Liver (tissue), 3 donors: ENCODE results near the gene PCDH10.

Experiments
- CTCF ChIP-seq: fragments of 150-350 bp; IDR thresholded peaks from 2 replicates; pipeline ENCODE4 v1.5.1; 2017; ENCODE audit warnings: improper control_type of control experiment, low read depth, low read length; ENCODE audit not compliant: missing input control
- HNF4G ChIP-seq: IDR thresholded peaks from 2 replicates; pipeline ENCODE4 v1.6.1; 2016; ENCODE audit warnings: antibody characterized with exemption
- MAX ChIP-seq: IDR thresholded peaks from 2 replicates; pipeline ENCODE4 v1.6.1; 2016; ENCODE audit warnings: antibody characterized with exemption
- YY1 ChIP-seq: IDR thresholded peaks from 2 replicates; pipeline ENCODE4 v1.6.1; 2016; ENCODE audit warnings: antibody characterized with exemption, mild to moderate bottlenecking
- donor health status: healthy.
- donor health status: healthy.

GRCh38 chr4:133186845-133187244 is 37.8 kb downstream of the PCDH10 start:
- no peak for TF ChIP-seq YY1
- no peak for TF ChIP-seq CTCF
- TF ChIP-seq MAX, result no peak
- TF ChIP-seq HNF4G, result no peak
